GM12873 (cell line): ENCODE results near the gene FAN1.

Experiments
- CTCF ChIP-seq: IDR thresholded peaks from 2 replicates; pipeline ENCODE4 v1.5.1; 2012; ENCODE audit warnings: low read depth, mild to moderate bottlenecking, moderate library complexity, low read length, control low read depth; ENCODE audit not compliant: insufficient read depth; ENCODE audit errors: missing control alignments

Gene FAN1

GRCh38 chr15:30882849-30883433 lies 20.8 kb upstream of the FAN1 start:
- no peak for TF ChIP-seq CTCF

- TF ChIP-seq CTCF = no peak
These were observed 17.9 kb upstream of the FAN1 start for GRCh38 chr15:30885814-30886213.

GRCh38 chr15:30889196-30889595 lies 14.5 kb upstream of the FAN1 start:
- no peak for TF ChIP-seq CTCF

GRCh38 chr15:30895461-30896210 lies 8.1 kb upstream of the FAN1 start:
- no peak for TF ChIP-seq CTCF

- no peak for TF ChIP-seq CTCF
These were observed 7.5 kb upstream of the FAN1 start for GRCh38 chr15:30896211-30896606.

GRCh38 chr15:30901889-30902288 lies 1.8 kb upstream of the FAN1 start:
- TF ChIP-seq CTCF = no peak

GRCh38 chr15:30904812-30905211 lies 1.1 kb downstream of the FAN1 start:
- no peak for TF ChIP-seq CTCF
